RWPE2 (cell line): Measurements from ENCODE around the gene NRXN2.

ENCODE experiments used
- ATAC-seq: fragments of 200-7000 bp; cut with Tn5 transposase; 3 replicates; pipeline ENCODE4 v1.9.1; 2021; ENCODE audit warnings: low read depth
- DNase-seq: peaks from one replicate; pipeline ENCODE4 v3.0.0-alpha.2; 2020; ENCODE audit warnings: low spot score
- H3K27ac ChIP-seq: fragments of 450-650 bp; 2 replicates; pipeline ENCODE4 v1.5.1; 2017; ENCODE audit warnings: mild to moderate bottlenecking; ENCODE audit not compliant: poor library complexity, severe bottlenecking
- H3K27me3 ChIP-seq: fragments of 250-450 bp; sonication (Bioruptor Pico); 2 replicates; pipeline ENCODE4 v1.5.1; 2021; ENCODE audit warnings: mild to moderate bottlenecking, moderate library complexity; ENCODE audit not compliant: insufficient read depth, poor library complexity, severe bottlenecking
- H3K36me3 ChIP-seq: fragments of 250-450 bp; sonication (Bioruptor Pico); 2 replicates; pipeline ENCODE4 v1.5.1; 2020; ENCODE audit warnings: low read depth, mild to moderate bottlenecking, moderate library complexity
- H3K4me1 ChIP-seq: fragments of 250-450 bp; sonication (Bioruptor Pico); 2 replicates; pipeline ENCODE4 v1.5.1; 2021; ENCODE audit warnings: mild to moderate bottlenecking, moderate library complexity; ENCODE audit not compliant: insufficient read depth, poor library complexity, severe bottlenecking
- H3K4me3 ChIP-seq: fragments of 250-450 bp; sonication (Bioruptor Pico); 2 replicates; pipeline ENCODE4 v1.5.1; 2021; ENCODE audit warnings: mild to moderate bottlenecking, moderate library complexity; ENCODE audit not compliant: severe bottlenecking
- H3K9me3 ChIP-seq: fragments of 250-450 bp; sonication (Bioruptor Pico); 2 replicates; pipeline ENCODE4 v1.5.1; 2021; ENCODE audit warnings: mild to moderate bottlenecking, moderate library complexity; ENCODE audit not compliant: severe bottlenecking
- CTCF ChIP-seq: fragments of 450-650 bp; IDR thresholded peaks from one replicate; pipeline ENCODE4 v1.5.1; 2017; ENCODE audit warnings: mild to moderate bottlenecking, moderate library complexity; ENCODE audit not compliant: poor library complexity, severe bottlenecking

The NRXN2 gene

GRCh38 chr11:64675450-64676260 lies 47.3 kb downstream of the NRXN2 start:
- DNase-seq (no peak), ATAC-seq (peak; percentile 86)
- Histone ChIP-seq H3K4me3 (no peak overlapping the region), H3K9me3 (no peaks in the 10 kb centered on the region), H3K36me3 (no peaks in the 10 kb centered on the region), H3K27me3 (no peaks in the 10 kb centered on the region), H3K27ac (no peak overlapping the region), H3K4me1 (no peaks in the 10 kb centered on the region)
- no peak for TF ChIP-seq CTCF

- Histone ChIP-seq H3K9me3 (no peaks in the 10 kb centered on the region), H3K36me3 (no peaks in the 10 kb centered on the region), H3K27ac (no peak overlapping the region), H3K4me1 (no peaks in the 10 kb centered on the region), H3K4me3 (no peak overlapping the region), H3K27me3 (no peaks in the 10 kb centered on the region)
- TF ChIP-seq CTCF: no peak
- DNase-seq (no peak), ATAC-seq (no peak)
Measured at GRCh38 chr11:64674774-64675173, 48.2 kb downstream of the NRXN2 start.

- Histone ChIP-seq H3K9me3 (no peaks in the 10 kb centered on the region), H3K36me3 (no peaks in the 10 kb centered on the region), H3K27me3 (no peaks in the 10 kb centered on the region), H3K4me3 (no peak overlapping the region), H3K4me1 (no peaks in the 10 kb centered on the region), H3K27ac (no peak overlapping the region)
- no peak for ATAC-seq
- DNase-seq: no peak
- TF ChIP-seq CTCF: no peak
Measured at GRCh38 chr11:64673279-64673678, 49.7 kb downstream of the NRXN2 start.

GRCh38 chr11:64672875-64673274 lies 50.1 kb downstream of the NRXN2 start:
- no peak for TF ChIP-seq CTCF
- Histone ChIP-seq H3K4me3 (no peak overlapping the region), H3K9me3 (no peaks in the 10 kb centered on the region), H3K36me3 (no peaks in the 10 kb centered on the region), H3K27ac (no peak overlapping the region), H3K4me1 (no peaks in the 10 kb centered on the region), H3K27me3 (no peaks in the 10 kb centered on the region)
- ATAC-seq: no peak
- no peak for DNase-seq

- DNase-seq (no peak), ATAC-seq (no peak)
- no peaks in the 10 kb centered on the region for H3K36me3 ChIP-seq
- no peak overlapping the region for H3K4me3 ChIP-seq
- no peak overlapping the region for H3K27ac ChIP-seq
- TF ChIP-seq CTCF: no peak
- H3K27me3 ChIP-seq: no peaks in the 10 kb centered on the region
- H3K4me1 ChIP-seq: no peaks in the 10 kb centered on the region
- no peaks in the 10 kb centered on the region for H3K9me3 ChIP-seq
Measured at GRCh38 chr11:64670975-64671374, 52.0 kb downstream of the NRXN2 start.
